IMR-90 (cell line): ENCODE results near the gene SRMS.

Experiments used
- CEBPB ChIP-seq: IDR thresholded peaks from 2 replicates; pipeline ENCODE4 v1.6.1; 2012; ENCODE audit warnings: low read depth, low read length, improper control_type of control experiment
- CHD1 ChIP-seq: IDR thresholded peaks from 2 replicates; pipeline ENCODE4 v1.6.1; 2012; ENCODE audit warnings: low read depth, low read length, improper control_type of control experiment
- CTCF ChIP-seq: conservative IDR thresholded peaks from 2 replicates; pipeline ENCODE4 v1.5.1; 2012; ENCODE audit warnings: mild to moderate bottlenecking, low read depth, low read length, improper control_type of control experiment
- FOS ChIP-seq: fragments of 150-350 bp; IDR thresholded peaks from 2 replicates; pipeline ENCODE4 v1.6.1; 2016; ENCODE audit warnings: low read depth, low read length
- MAFK ChIP-seq: IDR thresholded peaks from 2 replicates; pipeline ENCODE4 v1.6.1; 2012; ENCODE audit warnings: low read depth, low read length, improper control_type of control experiment
- MXI1 ChIP-seq: IDR thresholded peaks from 2 replicates; pipeline ENCODE4 v1.6.1; 2012; ENCODE audit warnings: low read depth, mild to moderate bottlenecking, low read length, moderate library complexity, borderline replicate concordance
- NFE2L2 ChIP-seq: fragments of 150-350 bp; IDR thresholded peaks from 2 replicates; pipeline ENCODE4 v1.6.1; 2016; ENCODE audit warnings: low read depth, mild to moderate bottlenecking, low read length
- POLR2A ChIP-seq: IDR thresholded peaks from 2 replicates; pipeline ENCODE4 v1.6.1; 2012; ENCODE audit warnings: mild to moderate bottlenecking, low read depth, low read length
- RAD21 ChIP-seq: IDR thresholded peaks from 2 replicates; pipeline ENCODE4 v1.6.1; 2012; ENCODE audit warnings: low read length, improper control_type of control experiment
- RFX5 ChIP-seq: IDR thresholded peaks from 2 replicates; pipeline ENCODE4 v1.8.0; 2012; ENCODE audit warnings: low read depth, mild to moderate bottlenecking, low read length, moderate library complexity
- USF2 ChIP-seq: fragments of 150-350 bp; IDR thresholded peaks from 2 replicates; pipeline ENCODE4 v1.6.1; 2017; ENCODE audit warnings: mild to moderate bottlenecking, antibody characterized with exemption, low read length, low read depth

- no peak for TF ChIP-seq CTCF
- TF ChIP-seq MXI1 = no peak
- TF ChIP-seq POLR2A = no peak
- TF ChIP-seq CEBPB = no peak
- no peak for TF ChIP-seq RFX5
- TF ChIP-seq FOS = no peak
- TF ChIP-seq USF2 = no peak
- TF ChIP-seq MAFK = no peak
- TF ChIP-seq RAD21 = no peak
- TF ChIP-seq CHD1 = no peak
- TF ChIP-seq NFE2L2 = no peak
Measured at GRCh38 chr20:63494084-63494419, 53.5 kb downstream of the SRMS start.
